Tibial artery (tissue), 4 donors: Measurements from ENCODE around the gene MRPL1.
"Not testable (repeated sequence)": the region's sequence is repeated elsewhere in the genome, so short reads cannot be mapped to it uniquely, and the experiment has no call there.

Experiments used
- DNase-seq, 2 donors: peaks; one replicate each; pipeline ENCODE4 v3.0.0-alpha.2; 2019
- H3K27ac ChIP-seq, 2 donors: fragments of 200-600 bp; sonication (generic) in 1 of 2; 1 replicate in 1 of 2; 2 replicates in 1 of 2; pipeline ENCODE4 v1.5.1; 2018 to 2019; ENCODE audit warnings: mild to moderate bottlenecking in 1 of 2
- H3K27me3 ChIP-seq, 2 donors: fragments of 200-600 bp; sonication (generic) in 1 of 2; one replicate each; pipeline versions ENCODE4 v1.5.1 to v1.6.0; 2016 to 2019
- H3K36me3 ChIP-seq, 3 donors: fragments of 200-600 bp; sonication (generic) in 2 of 3; one replicate each; pipeline ENCODE4 v1.5.1; 2016 to 2019; ENCODE audit warnings: mild to moderate bottlenecking in 2 of 3
- H3K4me1 ChIP-seq, 4 donors: fragments of 200-600 bp; sonication (generic) in 2 of 4; 1 replicate in 3 of 4; 2 replicates in 1 of 4; pipeline ENCODE4 v1.5.1; 2016 to 2019
- H3K4me3 ChIP-seq, 2 donors: fragments of 200-600 bp; sonication (generic) in 1 of 2; 1 replicate in 1 of 2; 2 replicates in 1 of 2; pipeline ENCODE4 v1.5.1; 2018 to 2019; ENCODE audit warnings: mild to moderate bottlenecking in 2 of 2
- H3K9me3 ChIP-seq, 3 donors: fragments of 200-600 bp; sonication (generic) in 1 of 3; one replicate each; pipeline ENCODE4 v1.5.1; 2016 to 2019
- CTCF ChIP-seq, 2 experiments: fragments of 200-600 bp in 1 of 2; fragments of 450-650 bp in 1 of 2; IDR thresholded peaks; one replicate each; pipeline ENCODE4 v1.5.1; 2017 to 2019; ENCODE audit warnings: antibody characterized with exemption in 2 of 2, mild to moderate bottlenecking in 1 of 2, moderate library complexity in 1 of 2
- intact Hi-C: fragments of 100-400 bp; cut with DNase I; formaldehyde crosslinking; loops from one replicate; pipeline ENCODE4 v1.15.0; 2023; ENCODE audit warnings: low total_unique reads

MRPL1 gene

GRCh38 chr4:77931452-77932135 lies 69.0 kb downstream of the MRPL1 start:
- Histone ChIP-seq H3K36me3 (peaks cover 5 to 26% (median 5%) of the 10 kb centered on the region in 3 donors), H3K4me1 (peaks cover 0 to 6% (median 2%) of the 10 kb centered on the region in 4 donors), H3K9me3 (no peaks in the 10 kb centered on the region), H3K4me3 (no peak overlapping the region), H3K27me3 (no peaks in the 10 kb centered on the region), H3K27ac (no peak overlapping the region)
- no peak for DNase-seq
- intact Hi-C loops: no loop called here
- TF ChIP-seq CTCF (IDR thresholded peaks at IDR 0.05): no peak

- peaks cover 16 to 31% (median 16%) of the 10 kb centered on the region in 3 donors for H3K36me3 ChIP-seq
- H3K9me3 ChIP-seq: no peaks in the 10 kb centered on the region
- no peak overlapping the region for H3K27ac ChIP-seq
- intact Hi-C loops: no loop called here
- no peak for TF ChIP-seq CTCF (IDR thresholded peaks at IDR 0.05)
- H3K27me3 ChIP-seq: no peaks in the 10 kb centered on the region
- DNase-seq: no peak
- no peaks in the 10 kb centered on the region for H3K4me1 ChIP-seq
- H3K4me3 ChIP-seq: no peak overlapping the region
Observed at GRCh38 chr4:77938560-77938959, 75.9 kb downstream of the MRPL1 start.

- H3K4me1 ChIP-seq, H3K4me3 ChIP-seq, H3K27me3 ChIP-seq, H3K36me3 ChIP-seq, intact Hi-C loops, H3K27ac ChIP-seq, H3K9me3 ChIP-seq, DNase-seq: not testable (repeated sequence)
Observed at GRCh38 chr4:77945929-77946328, 83.3 kb downstream of the MRPL1 start.

GRCh38 chr4:77950203-77950602 lies 87.6 kb downstream of the MRPL1 start:
- no peak for TF ChIP-seq CTCF (IDR thresholded peaks at IDR 0.05)
- Histone ChIP-seq H3K27ac (no peak overlapping the region), H3K36me3 (peaks cover 9 to 33% (median 17%) of the 10 kb centered on the region in 3 donors), H3K4me3 (no peak overlapping the region), H3K9me3 (peaks cover 0 to 3% (median 0%) of the 10 kb centered on the region in 3 donors), H3K4me1 (no peaks in the 10 kb centered on the region), H3K27me3 (no peaks in the 10 kb centered on the region)
- intact Hi-C loops: no loop called here
- no peak for DNase-seq

GRCh38 chr4:77952457-77952856 lies 89.8 kb downstream of the MRPL1 start:
- peaks cover 9 to 33% (median 17%) of the 10 kb centered on the region in 3 donors for H3K36me3 ChIP-seq
- no peak overlapping the region for H3K4me3 ChIP-seq
- H3K27ac ChIP-seq: no peak overlapping the region
- no peaks in the 10 kb centered on the region for H3K4me1 ChIP-seq
- TF ChIP-seq CTCF (IDR thresholded peaks at IDR 0.05): no peak
- no peaks in the 10 kb centered on the region for H3K27me3 ChIP-seq
- no peak for DNase-seq
- intact Hi-C loops: no loop called here
- no peaks in the 10 kb centered on the region for H3K9me3 ChIP-seq

- Histone ChIP-seq H3K4me3 (no peak overlapping the region), H3K27ac (no peak overlapping the region), H3K36me3 (peaks cover 12 to 33% (median 17%) of the 10 kb centered on the region in 3 donors), H3K9me3 (no peaks in the 10 kb centered on the region), H3K27me3 (no peaks in the 10 kb centered on the region), H3K4me1 (no peaks in the 10 kb centered on the region)
- DNase-seq: no peak
- intact Hi-C loops: no loop called here
- TF ChIP-seq CTCF (IDR thresholded peaks at IDR 0.05): no peak
Observed at GRCh38 chr4:77954690-77955089, 92.1 kb downstream of the MRPL1 start.
